HG03139 (cell line): ENCODE results near the gene SERPINF2.
"Not testable (repeated sequence)": the region's sequence is repeated elsewhere in the genome, so short reads cannot be mapped to it uniquely, and the experiment has no call there.

ENCODE experiments used
- ATAC-seq: cut with Tn5 transposase; IDR thresholded peaks from one replicate; pipeline ENCODE4 v1.9.1; 2021; ENCODE audit not compliant: unreplicated experiment

Gene SERPINF2

DNA sequence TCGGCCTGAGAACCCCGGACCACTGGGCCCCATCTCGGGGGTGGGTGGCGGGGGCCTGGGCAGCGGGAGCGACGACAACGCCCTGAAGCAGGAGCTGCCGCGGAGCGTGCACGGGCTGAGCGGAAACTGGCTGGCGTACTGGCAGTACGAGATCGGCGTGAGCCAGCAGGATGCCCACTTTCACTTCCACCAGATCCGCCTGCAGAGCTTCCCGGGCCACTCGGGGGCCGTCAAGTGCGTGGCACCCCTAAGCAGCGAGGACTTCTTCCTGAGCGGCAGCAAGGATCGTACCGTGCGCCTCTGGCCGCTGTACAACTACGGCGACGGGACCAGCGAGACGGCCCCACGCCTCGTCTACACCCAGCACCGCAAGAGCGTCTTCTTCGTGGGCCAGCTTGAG, 8.9 kb upstream of the SERPINF2 start:
- ATAC-seq, result no peak

DNA sequence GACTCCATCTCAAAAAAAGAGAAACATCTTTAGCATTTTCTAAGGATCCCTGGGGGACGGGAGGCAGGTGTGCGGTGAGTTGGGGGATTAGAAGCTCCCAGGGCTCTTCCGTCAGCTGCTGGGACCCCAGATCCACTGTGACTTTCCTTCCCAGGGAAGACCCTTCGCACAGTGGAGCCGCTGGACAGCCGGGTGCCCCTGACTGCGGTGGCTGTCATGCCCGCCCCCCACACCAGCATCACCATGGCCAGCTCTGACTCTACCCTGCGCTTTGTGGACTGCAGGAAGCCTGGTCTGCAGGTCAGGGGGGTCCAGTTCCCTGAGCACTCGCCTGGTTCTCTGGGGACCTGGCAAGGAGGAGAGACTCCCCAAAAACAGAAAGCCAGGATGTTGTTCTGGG, 7.3 kb upstream of the SERPINF2 start:
- ATAC-seq, result no peak

GRCh38 chr17:1735834-1736347, 6.8 kb upstream of the SERPINF2 start:
- no peak for ATAC-seq

- ATAC-seq, result no peak
Observed at GRCh38 chr17:1736348-1737281, 6.1 kb upstream of the SERPINF2 start.

GRCh38 chr17:1737531-1738291, 5.0 kb upstream of the SERPINF2 start:
- ATAC-seq, result no peak

DNA sequence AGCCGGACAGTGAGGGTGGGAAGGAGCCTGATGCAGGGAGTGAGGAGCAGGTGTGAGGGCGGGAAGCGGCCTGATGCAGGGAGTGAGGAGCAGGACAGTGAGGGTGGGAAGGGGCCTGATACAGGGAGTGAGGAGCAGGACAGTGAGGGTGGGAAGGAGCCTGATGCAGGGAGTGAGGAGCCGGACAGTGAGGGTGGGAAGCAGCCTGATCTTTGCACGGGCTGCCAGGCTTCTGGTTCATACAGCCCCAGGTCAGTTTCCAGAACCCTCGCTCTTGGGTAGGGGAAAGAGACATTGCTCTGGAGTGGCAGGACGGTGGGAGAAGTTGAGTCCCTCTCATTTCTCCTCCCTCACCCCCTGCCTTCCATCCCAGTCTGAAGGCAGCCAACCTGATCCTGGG, 772 bp upstream of the SERPINF2 start:
- ATAC-seq, result not testable (repeated sequence)

DNA sequence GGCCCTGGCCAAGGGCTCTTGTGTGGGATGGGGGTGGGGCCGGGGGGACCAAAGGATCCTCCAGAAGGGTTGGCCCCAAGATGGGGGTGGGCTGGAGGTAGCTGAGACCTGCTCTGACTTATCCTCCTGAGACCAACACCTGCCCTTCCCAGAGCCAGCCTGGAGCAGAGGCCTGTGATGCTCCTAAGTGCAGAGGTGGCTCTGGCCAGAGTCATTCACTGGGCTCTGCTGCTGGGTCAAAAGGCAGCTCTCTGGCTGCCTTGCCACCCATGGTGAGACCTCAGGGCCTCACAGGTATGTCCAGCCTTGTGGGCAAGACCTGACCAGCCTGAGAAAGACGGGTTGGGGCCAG, 393 bp downstream of the SERPINF2 start:
- ATAC-seq, result no peak

- no peak for ATAC-seq
Observed at GRCh38 chr17:1744551-1745512, 2.2 kb downstream of the SERPINF2 start.

DNA sequence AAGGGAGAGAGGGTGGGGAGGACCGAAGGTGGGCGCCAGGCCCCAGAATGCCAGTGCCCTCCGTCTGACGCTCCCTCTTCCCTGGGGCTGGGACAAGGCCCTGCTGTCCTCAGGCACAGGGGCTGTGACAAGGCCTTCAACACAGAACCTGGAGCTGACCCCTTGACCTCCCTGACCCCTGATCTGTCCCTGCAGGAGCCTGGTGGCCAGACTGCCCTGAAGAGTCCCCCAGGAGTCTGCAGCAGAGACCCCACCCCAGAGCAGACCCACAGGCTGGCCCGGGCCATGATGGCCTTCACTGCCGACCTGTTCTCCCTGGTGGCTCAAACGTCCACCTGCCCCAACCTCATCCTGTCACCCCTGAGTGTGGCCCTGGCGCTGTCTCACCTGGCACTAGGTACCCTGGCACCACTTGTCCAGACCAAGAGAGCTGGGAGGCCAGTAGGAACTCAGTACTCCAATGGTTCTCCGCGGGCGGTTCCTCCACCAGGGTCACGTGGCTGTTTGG, 2.9 kb downstream of the SERPINF2 start:
- ATAC-seq, result no peak

DNA sequence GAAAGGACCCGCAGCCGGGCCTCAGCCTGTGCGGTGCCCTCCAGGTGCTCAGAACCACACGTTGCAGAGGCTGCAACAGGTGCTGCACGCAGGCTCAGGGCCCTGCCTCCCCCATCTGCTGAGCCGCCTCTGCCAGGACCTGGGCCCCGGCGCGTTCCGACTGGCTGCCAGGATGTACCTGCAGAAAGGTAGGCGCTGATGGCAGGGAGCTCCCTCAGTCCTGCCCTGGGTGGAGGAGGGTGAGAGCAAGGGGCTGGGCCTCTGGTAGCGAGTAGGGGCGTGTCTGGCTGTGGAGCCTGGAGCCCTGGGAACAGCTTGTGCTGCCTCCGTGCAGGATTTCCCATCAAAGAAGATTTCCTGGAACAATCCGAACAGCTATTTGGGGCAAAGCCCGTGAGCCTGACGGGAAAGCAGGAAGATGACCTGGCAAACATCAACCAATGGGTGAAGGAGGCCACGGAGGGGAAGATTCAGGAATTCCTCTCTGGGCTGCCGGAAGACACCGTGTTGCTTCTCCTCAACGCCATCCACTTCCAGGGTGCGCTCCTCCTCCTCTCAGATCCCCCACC, 4.4 kb downstream of the SERPINF2 start:
- no peak for ATAC-seq

- no peak for ATAC-seq
Observed at GRCh38 chr17:1750628-1751027, 8.0 kb downstream of the SERPINF2 start.

DNA sequence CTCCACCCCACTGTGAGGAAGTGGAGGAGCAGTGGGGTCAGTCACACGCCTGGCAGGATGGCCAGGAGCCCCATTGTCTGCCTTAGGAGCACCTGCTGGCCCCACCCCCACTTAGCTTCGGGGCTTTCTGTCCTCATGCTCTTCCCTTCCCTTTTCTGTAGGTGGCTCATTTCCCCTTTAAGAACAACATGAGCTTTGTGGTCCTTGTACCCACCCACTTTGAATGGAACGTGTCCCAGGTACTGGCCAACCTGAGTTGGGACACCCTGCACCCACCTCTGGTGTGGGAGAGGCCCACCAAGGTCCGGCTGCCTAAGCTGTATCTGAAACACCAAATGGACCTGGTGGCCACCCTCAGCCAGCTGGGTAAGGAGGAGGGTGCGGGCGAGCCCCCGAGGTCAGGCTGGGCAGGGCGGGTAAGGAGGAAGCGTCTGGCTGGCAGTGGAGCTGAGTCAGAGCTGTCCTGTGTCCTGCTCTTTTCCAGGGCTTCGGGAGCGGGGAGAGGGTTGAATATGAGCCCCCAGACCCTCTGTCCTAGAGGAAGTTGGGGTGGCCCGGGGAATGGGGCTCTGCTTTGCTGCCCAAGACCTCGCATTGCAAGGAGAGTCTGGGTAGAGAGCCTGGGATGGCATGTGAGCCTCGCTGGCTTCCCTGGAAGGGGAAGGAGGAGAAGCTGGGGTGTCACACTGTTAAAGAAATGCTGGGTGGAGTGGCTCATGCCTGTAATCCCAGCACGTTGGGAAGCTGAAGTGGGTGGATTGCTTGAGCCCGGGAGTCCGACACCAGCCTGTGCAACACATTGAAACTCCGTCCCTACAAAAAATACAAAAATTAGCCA, 10.0 kb downstream of the SERPINF2 start:
- ATAC-seq, result no peak

DNA sequence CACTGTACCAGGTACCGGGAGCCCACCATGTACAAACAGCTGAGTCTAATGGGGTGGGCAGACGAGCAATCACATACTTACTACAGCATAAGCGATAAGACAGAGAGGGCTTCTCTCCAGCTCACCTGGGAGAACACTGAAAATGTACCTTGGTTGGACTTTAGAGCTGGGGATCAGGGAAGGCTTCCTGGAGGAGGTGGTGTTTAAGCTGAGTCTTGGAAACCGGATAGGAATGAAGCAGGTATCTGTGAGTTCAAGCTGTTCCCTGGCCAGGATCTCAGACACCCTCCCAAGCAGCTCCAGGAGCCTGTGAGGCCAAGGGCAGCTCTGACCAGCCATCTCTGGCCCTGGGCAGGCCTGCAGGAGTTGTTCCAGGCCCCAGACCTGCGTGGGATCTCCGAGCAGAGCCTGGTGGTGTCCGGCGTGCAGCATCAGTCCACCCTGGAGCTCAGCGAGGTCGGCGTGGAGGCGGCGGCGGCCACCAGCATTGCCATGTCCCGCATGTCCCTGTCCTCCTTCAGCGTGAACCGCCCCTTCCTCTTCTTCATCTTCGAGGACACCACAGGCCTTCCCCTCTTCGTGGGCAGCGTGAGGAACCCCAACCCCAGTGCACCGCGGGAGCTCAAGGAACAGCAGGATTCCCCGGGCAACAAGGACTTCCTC, 11.2 kb downstream of the SERPINF2 start:
- no peak for ATAC-seq

DNA sequence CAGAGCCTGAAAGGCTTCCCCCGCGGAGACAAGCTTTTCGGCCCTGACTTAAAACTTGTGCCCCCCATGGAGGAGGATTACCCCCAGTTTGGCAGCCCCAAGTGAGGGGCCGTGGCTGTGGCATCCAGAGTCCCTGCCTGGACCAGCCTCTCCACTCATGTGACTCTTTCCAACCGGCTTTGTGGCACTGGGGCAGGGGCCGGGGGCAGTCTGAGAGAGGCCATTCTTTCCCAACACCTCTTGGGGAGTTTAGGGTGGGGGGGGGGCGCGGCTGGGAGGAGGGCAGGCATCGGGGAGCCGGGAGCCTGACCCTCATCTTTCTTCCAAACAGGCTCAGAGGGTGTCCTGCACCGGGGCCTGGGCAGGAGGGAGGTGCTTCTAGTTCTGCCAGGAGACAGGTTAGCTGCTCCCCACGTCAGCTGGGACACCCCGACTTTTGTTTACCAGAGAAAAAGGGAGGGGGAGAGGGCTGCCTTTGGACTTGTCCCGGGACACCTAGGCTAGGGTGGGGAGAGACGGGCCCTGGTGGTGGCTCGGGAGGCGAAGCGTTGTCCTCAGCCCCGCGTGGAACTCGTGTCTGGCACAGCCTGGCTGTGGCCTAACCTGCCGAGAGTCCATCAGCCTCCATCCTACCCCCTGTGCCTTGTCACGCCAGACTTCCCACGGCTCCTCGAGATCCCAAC, 11.9 kb downstream of the SERPINF2 start:
- ATAC-seq, result no peak

DNA sequence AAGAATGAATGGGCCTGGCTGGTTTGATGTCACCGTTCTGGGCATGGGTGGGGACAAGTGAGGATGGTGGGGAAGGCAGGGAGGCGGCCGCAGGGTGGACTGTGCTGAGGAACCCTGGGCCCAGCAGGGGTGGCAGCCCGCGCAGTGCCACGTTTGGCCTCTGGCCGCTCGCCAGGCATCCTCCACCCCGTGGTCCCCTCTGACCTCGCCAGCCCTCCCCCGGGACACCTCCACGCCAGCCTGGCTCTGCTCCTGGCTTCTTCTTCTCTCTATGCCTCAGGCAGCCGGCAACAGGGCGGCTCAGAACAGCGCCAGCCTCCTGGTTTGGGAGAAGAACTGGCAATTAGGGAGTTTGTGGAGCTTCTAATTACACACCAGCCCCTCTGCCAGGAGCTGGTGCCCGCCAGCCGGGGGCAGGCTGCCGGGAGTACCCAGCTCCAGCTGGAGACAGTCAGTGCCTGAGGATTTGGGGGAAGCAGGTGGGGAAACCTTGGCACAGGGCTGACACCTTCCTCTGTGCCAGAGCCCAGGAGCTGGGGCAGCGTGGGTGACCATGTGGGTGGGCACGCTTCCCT, 12.7 kb downstream of the SERPINF2 start:
- ATAC-seq, result no peak

DNA sequence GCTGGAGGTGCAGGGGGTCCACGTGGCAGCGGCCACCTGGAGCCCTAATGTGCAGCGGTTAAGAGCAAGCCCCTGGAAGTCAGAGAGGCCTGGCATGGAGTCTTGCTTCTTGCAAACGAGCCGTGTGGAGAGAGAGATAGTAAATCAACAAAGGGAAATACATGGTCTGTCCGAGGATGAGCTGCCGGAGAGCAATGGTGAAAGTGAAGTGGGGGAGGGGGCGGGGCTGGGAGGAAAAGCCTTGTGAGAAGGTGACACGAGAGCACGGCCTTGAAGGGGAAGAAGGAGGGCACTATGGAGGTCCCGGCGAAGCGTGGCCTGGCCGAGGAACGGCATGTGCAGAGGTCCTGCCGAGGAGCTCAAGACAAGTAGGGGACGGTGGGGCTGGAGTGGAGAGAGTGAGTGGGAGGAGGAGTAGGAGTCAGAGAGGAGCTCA, 13.2 kb downstream of the SERPINF2 start:
- no peak for ATAC-seq

DNA sequence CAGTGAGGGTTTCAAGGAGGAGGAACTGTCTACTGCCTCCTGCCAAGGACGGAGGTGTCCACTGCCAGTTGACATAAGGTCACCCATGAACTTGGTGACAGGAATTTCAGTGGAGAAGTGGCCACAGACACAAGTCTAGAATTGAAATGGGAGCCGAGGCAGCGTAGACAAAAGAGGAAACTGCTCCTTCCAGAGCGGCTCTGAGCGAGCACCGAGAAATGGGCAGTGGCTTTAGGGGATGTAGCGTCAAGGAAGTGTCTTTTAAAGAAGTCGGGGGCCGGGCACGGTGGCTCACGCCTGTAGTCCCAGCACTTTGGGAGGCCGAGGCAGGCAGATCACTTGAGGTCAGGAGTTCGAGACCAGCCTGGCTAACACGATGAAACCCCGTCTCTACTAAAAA, 16.1 kb downstream of the SERPINF2 start:
- ATAC-seq, result no peak

DNA sequence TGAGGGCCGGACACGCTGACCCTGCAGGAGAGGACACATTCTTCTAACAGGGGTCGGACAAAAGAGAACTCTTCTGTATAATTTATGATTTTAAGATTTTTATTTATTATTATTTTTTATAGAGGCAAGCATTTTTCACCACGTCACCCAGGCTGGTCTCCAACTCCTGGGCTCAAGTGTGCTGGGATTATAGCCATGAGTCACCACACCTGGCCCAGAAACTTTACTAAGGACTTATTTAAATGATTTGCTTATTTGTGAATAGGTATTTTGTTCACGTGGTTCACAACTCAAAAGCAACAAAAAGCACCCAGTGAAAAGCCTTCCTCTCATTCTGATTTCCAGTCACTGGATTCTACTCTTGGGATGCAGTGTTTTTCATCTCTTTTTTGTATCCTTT, 16.9 kb downstream of the SERPINF2 start:
- no peak for ATAC-seq
